Neural cell (in vitro differentiated cells): Measurements from ENCODE around the gene MAP2K6. TPM values are rescaled to one million over a fixed set of nuclear protein-coding genes. Genes with fewer than 3 reads are reported as not detected.

Experiments used
- H2AFZ ChIP-seq: fragments of 200-600, 300-800 bp; sonication (generic), shearing (Covaris generic); 2 replicates; pipeline ENCODE4 v1.6.0; 2014; ENCODE audit warnings: low read depth, mild to moderate bottlenecking, antibody characterized with exemption, low read length, moderate library complexity
- H3F3A ChIP-seq: fragments of 200-600 bp; shearing (Covaris generic); 2 replicates; pipeline ENCODE4 v1.6.1; 2016; ENCODE audit warnings: mild to moderate bottlenecking, moderate library complexity, mixed read lengths, antibody characterized with exemption, low read length; ENCODE audit not compliant: insufficient read depth, poor library complexity, severe bottlenecking
- H3K27ac ChIP-seq: fragments of 200-600, 300-800 bp; sonication (generic), shearing (Covaris generic); 2 replicates; pipeline ENCODE4 v1.5.1; 2014; ENCODE audit warnings: mild to moderate bottlenecking, low read length, moderate library complexity
- H3K27me3 ChIP-seq: fragments of 300-800, 200-600 bp; sonication (generic), shearing (Covaris generic); 2 replicates; pipeline ENCODE4 v1.6.0; 2014; ENCODE audit warnings: mild to moderate bottlenecking, low read depth, low read length, moderate library complexity; ENCODE audit not compliant: insufficient read depth
- H3K36me3 ChIP-seq: fragments of 300-800, 200-600 bp; sonication (generic), shearing (Covaris generic); 2 replicates; pipeline ENCODE4 v1.5.1; 2014; ENCODE audit warnings: mild to moderate bottlenecking, antibody characterized with exemption, low read length, moderate library complexity; ENCODE audit not compliant: insufficient read depth
- H3K4me2 ChIP-seq: fragments of 300-800, 200-600 bp; sonication (generic), shearing (Covaris generic); 2 replicates; pipeline ENCODE4 v1.6.0; 2014; ENCODE audit warnings: mild to moderate bottlenecking, low read length
- H3K4me3 ChIP-seq: fragments of 300-800, 200-600 bp; sonication (generic), shearing (Covaris generic); 2 replicates; pipeline ENCODE4 v1.5.1; 2014; ENCODE audit warnings: mild to moderate bottlenecking, low read length, moderate library complexity
- H3K79me2 ChIP-seq: fragments of 200-600 bp; shearing (Covaris generic); replicated peaks from 2 replicates; pipeline ENCODE4 v1.6.0; 2014; ENCODE audit warnings: mild to moderate bottlenecking, low read length, moderate library complexity; ENCODE audit not compliant: insufficient read depth
- H3K9ac ChIP-seq: fragments of 300-800, 200-600 bp; sonication (generic), shearing (Covaris generic); 2 replicates; pipeline ENCODE4 v1.6.1; 2016; ENCODE audit warnings: mild to moderate bottlenecking, low read length, mixed read lengths
- H3K9me2 ChIP-seq: fragments of 200-600 bp; shearing (Covaris generic); 2 replicates; pipeline ENCODE4 v1.6.1; 2016; ENCODE audit warnings: mild to moderate bottlenecking, low read length, mixed read lengths; ENCODE audit not compliant: insufficient read depth
- H3K9me3 ChIP-seq: fragments of 200-600, 300-800 bp; sonication (generic), shearing (Covaris generic); 2 replicates; pipeline ENCODE4 v1.6.1; 2016; ENCODE audit warnings: mild to moderate bottlenecking, mixed run types, low read length, moderate library complexity, mixed read lengths
- H4K20me1 ChIP-seq: fragments of 200-600 bp; shearing (Covaris generic); 2 replicates; pipeline ENCODE4 v1.6.1; 2016; ENCODE audit warnings: mild to moderate bottlenecking, mixed run types; ENCODE audit not compliant: insufficient read depth
- EZH2 ChIP-seq: fragments of 200-600, 300-800 bp; shearing (Covaris generic), sonication (generic); IDR thresholded peaks from 2 replicates; pipeline ENCODE4 v1.6.1; 2014; ENCODE audit warnings: antibody characterized with exemption, low read length, borderline replicate concordance, mild to moderate bottlenecking; ENCODE audit not compliant: insufficient read depth, poor library complexity, severe bottlenecking
- polyA plus RNA-seq: library from polyadenylated mRNA; depleted of rRNA; stranded (reverse); fragments of >200 nt; gene quantifications from 2 replicates; pipeline ENCODE4 v1.2.3, GENCODE V29; 2014

Gene MAP2K6
- polyA plus RNA-seq, 1 donor from 2014 or later = 10.5 TPM

DNA sequence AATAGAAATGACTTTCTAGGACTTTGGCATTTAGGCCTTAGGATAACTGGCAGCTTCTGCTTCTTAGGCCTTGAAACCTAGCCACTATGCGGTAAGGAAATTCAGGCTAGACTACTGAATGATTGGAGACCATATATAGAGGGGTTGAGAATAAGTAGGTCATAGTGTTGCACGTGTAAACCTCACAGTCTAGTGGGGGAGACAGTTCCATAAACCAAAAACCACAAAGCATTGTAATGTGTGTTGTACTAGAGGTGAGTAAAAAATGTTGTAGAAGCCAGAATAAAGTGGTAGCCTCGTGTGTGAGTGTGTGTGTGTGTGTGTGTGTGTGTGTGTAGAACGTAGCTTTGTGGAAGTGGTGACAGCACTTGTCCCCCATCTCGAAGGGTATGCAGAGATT is 188.5 kb downstream of the MAP2K6 start:
- no peak overlapping the region for H3K4me2 ChIP-seq
- H3K4me3 ChIP-seq = no peak overlapping the region
- no peaks in the 10 kb centered on the region for H3K79me2 ChIP-seq
- no peak for TF ChIP-seq EZH2
- no peaks in the 10 kb centered on the region for H3F3A ChIP-seq
- no peaks in the 10 kb centered on the region for H3K36me3 ChIP-seq
- no peaks in the 10 kb centered on the region for H3K9me2 ChIP-seq
- H3K9ac ChIP-seq = no peak overlapping the region
- H3K9me3 ChIP-seq = no peaks in the 10 kb centered on the region
- H2AFZ ChIP-seq = no peak overlapping the region
- H3K27ac ChIP-seq = no peak overlapping the region
- no peaks in the 10 kb centered on the region for H4K20me1 ChIP-seq
- no peaks in the 10 kb centered on the region for H3K27me3 ChIP-seq

Other genes starting within 250 kb of the MAP2K6 start
- gene ABCA10, start 185.9 kb upstream of the MAP2K6 start, polyA plus RNA-seq = 9.9 and 15.3 TPM in 2 replicates
- gene ABCA5, start 87.6 kb upstream of the MAP2K6 start, polyA plus RNA-seq = 70.5 and 91.7 TPM in 2 replicates